ENCODE data around the gene SLFN12L.
"Not testable (repeated sequence)": the region's sequence is repeated elsewhere in the genome, so short reads cannot be mapped to it uniquely, and the experiment has no call there.

Gene SLFN12L

DNA sequence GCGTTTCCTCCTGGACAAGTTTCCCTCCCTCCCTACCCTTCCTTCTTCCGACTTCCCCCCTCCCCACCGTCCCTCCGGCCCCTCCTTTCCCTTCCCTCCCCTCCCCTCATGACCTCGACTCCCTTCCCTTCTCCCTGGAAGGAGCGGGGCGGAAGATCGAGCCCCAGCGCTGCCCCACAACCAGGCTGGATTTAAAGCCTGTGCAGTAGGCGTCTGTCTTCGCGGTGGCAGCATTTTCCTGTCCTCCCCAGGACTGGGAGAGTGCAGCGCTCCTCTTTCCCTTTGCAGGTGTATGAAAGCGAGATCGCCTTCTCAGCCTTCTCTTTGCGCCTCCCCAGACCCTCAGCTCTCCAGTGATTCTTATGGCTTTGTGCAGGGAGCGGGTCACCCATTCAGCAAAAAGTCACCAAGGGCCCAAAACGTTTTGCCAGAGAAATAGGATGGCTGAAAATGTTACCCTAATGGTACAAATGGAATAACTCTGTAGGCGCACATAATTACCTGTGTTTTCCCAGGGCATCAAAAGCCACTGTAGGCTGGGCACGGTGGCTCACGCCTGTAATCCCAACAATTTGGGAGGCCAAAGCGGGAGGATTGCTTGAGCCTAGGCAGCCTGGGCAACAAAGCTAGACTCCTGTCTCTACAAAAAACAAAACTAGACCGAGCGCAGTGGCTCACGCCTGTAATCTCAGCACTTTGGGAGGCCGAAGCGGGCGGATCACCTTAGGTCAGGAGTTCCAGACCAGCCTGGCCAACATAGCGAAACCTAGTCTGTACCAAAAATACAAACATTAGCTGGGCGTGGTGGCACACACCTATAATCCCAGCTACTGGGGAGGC is 40.8 kb downstream of the SLFN12L start:
- DNase-seq (ENCODE audit: low spot score) = no peak

- no peak for DNase-seq (ENCODE audit: low spot score)
Observed at GRCh38 chr17:35493040-35493439, 44.4 kb downstream of the SLFN12L start.

GRCh38 chr17:35491417-35491816 is 46.1 kb downstream of the SLFN12L start:
- no peak for DNase-seq (ENCODE audit: low spot score)

DNA sequence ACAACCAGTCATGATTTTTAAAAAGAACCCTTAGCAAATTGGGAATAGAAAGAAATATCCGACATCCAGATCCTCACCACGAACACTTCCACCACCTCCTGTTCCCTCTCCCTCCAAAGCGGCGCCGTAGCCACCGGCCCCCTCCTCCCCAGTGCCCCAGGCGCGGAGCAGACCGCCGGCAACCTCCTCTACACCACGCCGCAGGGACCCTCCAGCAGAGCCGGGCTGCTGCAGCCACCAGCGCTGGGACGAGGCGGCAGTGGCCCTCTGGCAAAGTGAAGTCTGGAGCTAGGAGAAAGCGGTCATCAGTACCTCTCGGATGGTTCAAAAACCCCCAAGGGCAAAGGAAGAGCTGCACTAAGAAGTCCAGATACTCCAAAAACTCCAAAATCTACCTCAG is 47.5 kb downstream of the SLFN12L start:
- no peak for DNase-seq (ENCODE audit: low spot score)

- DNase-seq (ENCODE audit: low spot score) = no peak
Observed at GRCh38 chr17:35488991-35489390, 48.5 kb downstream of the SLFN12L start.

GRCh38 chr17:35486920-35487732 is 50.4 kb downstream of the SLFN12L start:
- DNase-seq (ENCODE audit: low spot score) = no peak

- no peak for DNase-seq (ENCODE audit: low spot score)
Observed at GRCh38 chr17:35479271-35479670, 58.2 kb downstream of the SLFN12L start.

DNA sequence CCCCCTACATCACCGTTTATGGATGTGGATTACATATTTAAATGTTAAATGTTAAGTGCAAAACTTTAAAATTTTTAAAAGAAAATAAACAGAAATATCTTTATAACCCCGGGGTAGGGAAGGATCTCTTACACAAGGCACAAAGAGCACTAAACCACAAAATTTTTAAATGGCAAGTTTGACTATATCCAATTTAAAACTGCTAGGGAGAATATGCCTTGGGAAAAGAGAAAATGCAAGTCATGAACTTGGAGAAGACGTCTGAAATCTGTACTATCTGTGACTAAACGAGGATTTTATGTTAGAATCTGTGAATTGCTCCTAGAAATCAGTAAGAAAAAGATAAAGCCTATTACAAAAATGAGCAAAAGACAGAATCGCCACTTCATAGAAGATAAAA is 60.2 kb downstream of the SLFN12L start:
- no peak for DNase-seq (ENCODE audit: low spot score)

DNA sequence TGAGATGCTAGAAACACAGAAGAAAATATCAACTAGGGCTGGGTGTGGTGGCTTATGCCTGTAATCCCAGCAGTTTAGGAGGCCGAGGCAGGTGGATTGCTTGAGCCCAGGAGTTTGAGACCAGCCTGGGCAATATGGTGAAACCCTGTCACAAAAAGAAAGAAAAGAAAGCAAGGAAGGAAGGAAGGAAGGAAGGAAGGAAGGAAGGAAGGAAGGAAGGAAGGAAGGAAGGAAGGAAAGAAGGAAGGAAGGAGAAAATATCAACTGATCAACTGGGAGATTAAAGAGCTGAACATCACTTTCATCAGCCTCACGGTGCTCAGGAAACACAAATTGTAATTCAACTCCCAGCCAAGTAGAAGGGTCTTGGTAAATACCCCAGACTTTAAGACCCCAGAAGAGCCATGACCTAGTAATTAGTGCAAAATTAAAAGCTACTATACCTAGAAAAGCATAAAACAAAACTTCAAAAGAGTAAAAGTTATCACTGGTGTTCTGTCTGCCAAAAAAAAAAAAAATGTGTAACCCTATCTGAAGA is 61.1 kb downstream of the SLFN12L start:
- DNase-seq (ENCODE audit: low spot score) = no peak

DNA sequence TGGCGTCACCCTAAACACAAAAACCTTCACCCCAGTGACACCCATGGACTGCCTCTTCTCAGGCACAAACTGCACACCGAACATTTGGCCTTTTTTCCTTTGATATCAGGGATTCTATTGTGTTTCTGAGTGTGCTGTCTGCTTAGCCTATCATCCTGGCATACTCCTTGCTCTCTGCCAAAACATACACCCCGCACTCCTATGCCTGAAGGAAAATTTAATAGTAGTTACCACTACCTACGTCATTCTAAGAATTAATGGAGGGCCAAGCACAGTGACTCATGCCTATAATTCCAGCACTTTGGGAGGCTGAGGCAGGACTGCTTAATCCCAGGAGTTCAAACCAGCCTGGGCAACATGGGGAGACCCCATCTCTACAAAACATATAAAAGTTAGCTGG is 69.0 kb downstream of the SLFN12L start:
- DNase-seq (ENCODE audit: low spot score) = no peak

DNA sequence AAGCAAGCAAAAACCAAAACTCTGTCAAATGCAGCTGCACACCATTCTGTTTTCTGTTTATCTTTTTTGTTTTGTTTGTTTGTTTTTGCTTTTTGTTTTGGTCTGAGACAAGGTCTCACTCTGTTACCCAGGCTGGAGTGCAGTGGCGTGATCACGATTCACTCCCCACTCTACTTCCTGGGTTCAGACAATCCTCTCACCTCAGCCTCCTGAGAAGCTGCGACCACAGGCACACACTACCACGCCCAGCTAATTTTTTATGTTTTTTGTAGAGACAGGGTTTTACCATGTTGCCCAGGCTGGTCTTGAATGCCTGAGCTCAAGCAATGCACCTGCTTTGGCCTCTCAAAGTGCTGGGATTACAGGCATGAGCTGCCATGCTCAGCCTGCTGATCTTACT is 69.7 kb downstream of the SLFN12L start:
- no peak for DNase-seq (ENCODE audit: low spot score)

DNA sequence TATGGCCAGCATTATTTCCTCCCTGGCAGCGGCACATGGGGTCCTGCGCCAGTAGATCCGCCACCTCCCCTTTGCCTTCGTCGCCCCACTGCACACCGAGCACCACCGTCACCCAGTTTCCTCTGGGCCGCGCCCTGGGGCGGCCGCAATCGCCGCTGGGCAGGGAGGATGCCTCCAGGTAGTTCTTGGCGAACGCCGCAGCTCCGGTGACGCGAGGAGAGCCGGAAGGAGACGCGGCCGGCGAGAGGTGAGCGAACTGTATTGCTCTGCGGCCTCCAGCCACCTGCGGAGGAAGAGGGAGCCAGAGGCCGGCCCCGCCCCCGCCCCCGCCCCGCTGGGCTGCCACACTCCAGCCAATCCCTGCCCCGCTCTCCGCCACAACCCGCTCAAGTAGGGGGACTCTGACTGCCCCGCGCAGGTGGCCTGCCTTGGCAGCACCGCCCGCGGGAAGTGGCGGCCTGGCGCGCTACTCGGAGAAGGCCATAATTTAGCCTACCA is 77.1 kb downstream of the SLFN12L start:
- DNase-seq (ENCODE audit: low spot score) = no peak

DNA sequence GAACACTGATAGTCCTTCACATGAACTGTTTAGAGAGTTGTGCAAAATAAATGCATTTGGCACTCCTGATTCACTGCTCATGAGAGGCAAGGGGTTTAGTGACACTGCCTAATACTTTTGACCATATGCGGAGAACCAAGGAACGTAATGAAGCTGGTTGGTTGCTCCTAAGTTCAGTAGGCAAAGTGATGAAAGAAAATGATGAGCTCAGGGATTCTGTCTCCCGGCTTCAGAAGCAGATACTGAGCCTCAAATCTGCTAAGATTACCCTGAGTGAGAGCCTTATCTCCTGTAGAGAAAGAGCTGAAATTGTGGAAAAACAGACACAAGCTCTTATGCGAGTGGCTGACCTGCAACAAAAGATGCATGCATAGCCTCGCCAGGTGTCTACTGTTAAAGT is 83.4 kb downstream of the SLFN12L start:
- not testable (repeated sequence) for DNase-seq (ENCODE audit: low spot score)

DNA sequence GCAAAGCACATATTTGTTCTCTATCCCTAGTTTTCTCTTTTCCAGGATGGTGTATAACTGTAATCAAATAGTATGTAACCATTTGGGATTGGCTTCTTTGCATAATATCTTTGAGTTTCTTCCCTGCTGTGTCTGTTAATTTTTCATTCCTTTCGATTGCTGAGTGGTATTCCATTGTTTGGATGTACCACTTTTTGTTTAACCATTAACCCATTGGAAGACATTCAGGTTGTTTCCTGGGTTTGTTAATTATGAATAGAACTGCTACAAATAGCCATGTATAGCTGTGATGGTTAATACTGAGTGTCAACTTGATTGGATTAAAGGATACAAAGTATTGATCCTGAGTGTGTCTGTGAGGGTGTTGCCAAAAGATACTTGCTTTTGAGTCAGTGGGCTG is 84.3 kb downstream of the SLFN12L start:
- DNase-seq (ENCODE audit: low spot score) = no peak

GRCh38 chr17:35449371-35449931 is 88.0 kb downstream of the SLFN12L start:
- no peak for DNase-seq (ENCODE audit: low spot score)

DNA sequence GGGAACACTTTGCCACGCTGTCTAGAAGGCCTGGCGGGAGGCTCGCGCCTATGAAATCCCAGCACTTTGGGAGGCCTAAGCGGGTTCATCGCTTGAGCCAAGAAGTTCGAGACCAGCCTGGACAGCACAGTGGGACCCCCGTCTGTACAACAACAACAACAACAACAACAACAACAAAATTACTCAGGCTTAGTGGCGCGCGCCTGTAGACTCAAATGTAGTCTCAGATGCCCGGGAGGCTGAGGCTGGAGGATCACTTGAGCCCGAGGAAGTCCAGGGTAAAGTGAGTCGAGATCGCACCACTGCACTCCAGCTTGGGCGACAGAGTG is 88.6 kb downstream of the SLFN12L start:
- no peak for DNase-seq (ENCODE audit: low spot score)

DNA sequence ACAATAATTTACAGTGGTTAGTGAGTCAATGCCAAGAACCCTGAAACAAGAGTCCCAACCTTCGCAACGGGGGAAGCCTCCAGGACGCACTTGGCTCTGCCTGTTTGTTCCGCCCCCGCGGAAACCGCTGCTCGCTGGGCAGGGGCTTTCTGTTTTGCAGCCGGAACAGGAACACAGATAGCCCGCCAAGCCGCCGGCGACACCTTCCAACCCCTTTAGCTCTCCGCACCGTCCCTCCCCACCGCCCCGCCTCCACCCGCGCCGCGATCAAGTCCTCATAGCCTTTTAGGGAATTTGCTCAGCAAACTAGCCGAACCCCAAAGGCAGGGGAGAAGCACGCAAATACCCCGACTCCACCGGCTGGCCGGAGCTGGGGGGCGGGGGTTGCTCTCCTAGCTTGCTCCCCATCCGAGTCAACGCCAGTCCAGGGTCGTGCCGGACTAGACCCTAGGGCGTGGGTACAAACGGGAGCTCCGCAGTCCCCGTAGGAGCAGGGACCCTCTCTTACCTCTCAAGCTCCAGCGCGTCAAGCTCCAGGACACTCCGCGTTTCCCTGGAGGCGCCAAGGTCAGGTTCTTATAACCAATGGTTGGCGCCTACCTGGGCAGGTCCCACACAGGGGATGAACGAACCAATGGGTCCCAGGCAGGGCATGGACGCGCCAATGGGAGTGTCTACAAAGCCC is 89.1 kb downstream of the SLFN12L start, which contains the start of gene SLFN13:
Gene SLFN13, minus strand, starts transcription at position 553 of the 685 bp plus-strand sequence. CDS start 3,086 bp downstream, outside the sequence.
- DNase-seq (ENCODE audit: low spot score) = no peak

GRCh38 chr17:35447499-35447898 is 90.0 kb downstream of the SLFN12L start:
- DNase-seq (ENCODE audit: low spot score) = no peak

DNA sequence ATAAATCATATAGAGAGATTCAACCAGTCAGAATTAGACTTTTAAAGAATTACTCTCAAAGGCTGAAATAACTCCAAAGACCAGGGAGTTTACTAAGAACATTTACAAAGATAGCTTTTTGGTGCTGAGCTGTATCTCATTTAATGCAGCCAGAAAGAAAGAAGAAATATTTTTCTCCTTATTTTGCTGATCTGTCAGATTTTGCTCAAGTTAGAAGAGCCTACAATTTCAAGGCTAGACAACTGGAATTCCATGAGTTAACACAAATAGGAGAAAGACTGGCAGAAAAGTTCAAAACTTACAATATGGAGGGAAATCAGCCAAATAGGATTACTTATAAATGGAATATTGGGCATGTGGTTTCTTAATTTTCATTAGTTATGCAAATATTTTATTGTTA is 99.0 kb downstream of the SLFN12L start:
- no peak for DNase-seq (ENCODE audit: low spot score)

DNA sequence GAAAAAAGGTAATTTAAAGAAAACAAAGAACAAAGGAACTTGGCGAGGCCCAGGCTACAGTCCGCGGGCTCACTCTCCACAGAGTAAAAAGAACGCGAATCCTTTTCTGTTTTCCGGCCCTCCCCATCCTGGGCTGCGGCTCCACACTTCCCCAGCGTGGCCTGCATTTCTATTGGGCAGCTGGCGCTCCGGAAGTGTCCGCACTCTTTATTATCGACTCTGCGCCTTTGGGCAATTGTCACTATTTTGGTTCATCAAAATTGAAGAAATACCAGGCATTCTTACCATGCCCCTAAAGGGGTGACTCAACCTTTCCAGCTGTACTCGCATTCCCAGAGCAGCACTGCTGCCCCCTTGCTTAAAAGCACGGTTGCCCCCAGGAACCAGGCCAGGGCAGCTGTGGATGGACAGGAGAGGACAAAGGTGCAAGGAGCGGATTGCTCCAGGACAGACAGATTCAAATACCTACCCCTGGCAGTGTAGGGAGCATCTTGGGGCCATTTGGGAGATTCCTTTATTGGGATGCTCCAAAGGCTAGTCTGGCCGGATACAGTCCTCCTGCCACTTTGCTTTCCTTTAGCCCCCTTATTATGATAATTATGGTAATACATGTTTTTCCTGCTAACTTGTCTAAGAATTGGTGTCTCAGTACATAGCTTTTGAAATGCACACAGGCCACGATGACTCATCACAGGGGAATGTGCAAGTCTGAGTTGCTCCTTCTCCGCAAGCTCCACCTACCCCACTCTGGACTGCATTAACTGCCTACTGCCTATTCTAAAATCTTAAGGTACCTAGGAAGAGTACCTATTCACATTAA is 104.2 kb downstream of the SLFN12L start:
- no peak for DNase-seq (ENCODE audit: low spot score)
